Fibroblast of skin of abdomen (primary cell): ENCODE measurements around the gene RALGPS2.
"Not testable (repeated sequence)": the region's sequence is repeated elsewhere in the genome, so short reads cannot be mapped to it uniquely, and the experiment has no call there.

Experiments used
- DNase-seq: peaks from one replicate; pipeline ENCODE4 v3.0.0-alpha.2; 2013

The RALGPS2 gene

DNA sequence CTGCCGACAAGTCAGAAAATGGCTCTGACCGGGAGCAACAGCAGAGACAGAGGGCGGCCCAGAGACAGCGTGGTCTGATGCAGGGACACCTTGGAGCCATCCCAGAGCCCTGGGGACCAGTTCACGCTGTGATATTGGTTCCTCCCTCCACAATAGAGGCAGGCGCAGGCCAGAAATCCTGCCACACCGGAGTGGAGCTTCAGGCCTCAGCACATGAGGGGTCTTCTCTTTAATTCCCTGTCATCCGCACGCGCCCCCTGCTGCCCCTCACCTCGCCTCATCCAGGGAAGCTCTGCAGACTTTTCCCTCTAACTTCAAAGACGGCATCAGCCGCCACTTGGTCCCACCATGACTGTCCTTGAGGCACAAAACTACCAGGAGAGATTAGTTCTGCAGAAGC, 221.4 kb downstream of the RALGPS2 start:
- no peak for DNase-seq

DNA sequence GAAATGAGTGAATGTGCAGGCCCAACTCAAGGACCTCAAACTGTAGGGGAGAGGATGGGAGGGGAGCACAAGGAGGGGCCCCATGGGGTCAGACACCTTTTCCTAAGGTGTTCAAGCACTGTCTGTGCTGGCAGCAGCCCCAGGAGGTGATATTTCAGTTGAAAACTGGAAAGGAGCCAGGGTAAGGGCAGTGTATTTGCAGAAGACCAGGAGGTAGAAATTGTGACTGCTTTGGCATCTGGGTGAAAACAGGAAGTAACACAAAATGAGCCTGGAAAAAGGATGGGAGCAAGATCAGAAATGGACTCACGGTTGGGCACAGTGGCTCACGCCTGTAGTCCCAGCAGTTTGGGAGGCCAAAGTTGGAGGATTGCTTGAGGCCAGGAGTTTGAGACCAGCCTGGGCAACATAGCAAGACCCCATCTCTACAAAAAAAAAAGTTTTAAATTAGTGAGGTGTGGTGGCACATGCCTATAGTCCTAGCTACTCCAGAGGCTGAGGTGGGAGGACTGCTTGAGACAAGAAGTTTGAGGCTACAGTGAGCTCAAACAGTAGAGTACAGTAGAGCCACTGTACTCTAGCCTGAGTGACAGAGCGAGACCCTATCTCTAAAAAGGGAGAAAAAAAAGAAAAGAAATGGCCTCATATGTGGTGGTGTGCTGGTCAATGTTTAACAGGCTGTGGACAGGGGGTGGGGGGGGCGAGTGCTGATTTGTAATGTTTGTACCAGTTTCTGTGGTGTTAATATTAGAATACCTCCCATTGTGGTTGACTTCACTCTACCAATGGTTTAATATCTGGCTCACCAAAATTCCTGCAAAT, 222.0 kb downstream of the RALGPS2 start:
- no peak for DNase-seq

DNA sequence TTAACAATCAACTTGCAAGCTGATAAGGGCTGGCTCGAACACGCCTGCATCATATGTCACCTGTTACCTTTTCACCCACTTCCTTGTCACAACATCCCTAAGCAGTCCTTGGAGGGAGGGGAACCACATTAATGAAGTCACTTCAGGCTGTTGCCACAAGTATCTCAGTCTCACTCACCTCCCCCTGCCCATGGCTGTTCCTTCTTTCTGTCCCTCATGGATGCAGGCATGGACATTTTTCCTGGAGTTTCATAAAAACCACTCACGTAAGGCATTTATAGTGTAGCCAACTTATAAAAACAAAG, 222.6 kb downstream of the RALGPS2 start:
- no peak for DNase-seq

DNA sequence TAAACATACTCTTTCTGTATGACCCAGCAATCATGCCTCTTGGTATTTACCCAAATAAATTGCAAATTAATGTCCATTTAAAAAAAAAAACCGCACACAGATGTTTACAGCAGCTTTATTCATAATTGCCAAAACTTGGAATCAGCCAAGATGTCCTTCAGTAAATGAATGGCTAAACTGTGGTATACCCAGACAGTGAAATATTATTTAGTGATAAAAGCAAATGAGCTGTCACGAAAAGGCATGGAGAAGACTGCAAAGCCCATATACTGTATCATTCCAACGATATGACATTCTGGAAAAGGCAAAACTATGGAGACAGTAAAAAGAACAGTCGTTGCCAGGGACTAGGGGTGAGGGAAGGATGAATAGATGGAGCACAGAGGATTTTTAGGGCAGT, 223.6 kb downstream of the RALGPS2 start:
- DNase-seq = no peak

DNA sequence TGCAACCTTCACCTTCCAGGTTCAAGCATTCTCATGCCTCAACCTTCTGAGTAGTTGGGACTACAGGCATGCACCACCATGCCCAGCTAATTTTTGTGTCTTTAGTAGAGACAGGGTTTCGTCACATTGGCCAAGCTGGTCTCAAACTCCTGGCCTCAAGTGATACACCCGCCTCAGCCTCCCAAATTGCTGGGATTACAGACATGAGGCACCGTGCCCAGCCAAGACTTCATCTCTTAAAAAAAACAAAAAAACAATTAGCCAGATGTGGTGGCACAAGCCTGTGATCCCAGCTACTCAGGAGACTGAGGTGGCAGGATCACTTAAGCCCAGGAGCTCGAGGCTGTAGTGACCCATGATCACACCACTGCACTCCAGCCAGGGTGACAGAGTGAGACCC, 224.8 kb downstream of the RALGPS2 start:
- not testable (repeated sequence) for DNase-seq

DNA sequence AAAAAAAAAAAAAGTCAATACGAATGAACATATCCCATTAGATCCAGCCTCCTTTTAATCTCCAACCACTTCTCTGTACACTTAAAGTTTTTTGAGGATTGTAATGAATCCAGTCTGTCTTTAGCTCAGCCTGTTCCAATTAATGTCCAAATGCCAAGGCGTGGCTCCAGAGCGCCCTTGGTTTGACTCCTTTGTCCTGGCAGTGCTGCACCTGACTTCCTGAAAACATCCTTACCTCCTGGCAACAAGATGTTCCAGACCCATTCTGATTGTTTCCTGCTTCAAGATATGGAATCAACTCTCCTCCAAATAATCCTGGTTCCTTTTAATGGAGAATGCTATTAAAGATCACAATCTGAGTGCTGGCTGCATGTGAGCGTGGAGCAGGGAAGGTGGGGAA, 226.6 kb downstream of the RALGPS2 start:
- DNase-seq = no peak

DNA sequence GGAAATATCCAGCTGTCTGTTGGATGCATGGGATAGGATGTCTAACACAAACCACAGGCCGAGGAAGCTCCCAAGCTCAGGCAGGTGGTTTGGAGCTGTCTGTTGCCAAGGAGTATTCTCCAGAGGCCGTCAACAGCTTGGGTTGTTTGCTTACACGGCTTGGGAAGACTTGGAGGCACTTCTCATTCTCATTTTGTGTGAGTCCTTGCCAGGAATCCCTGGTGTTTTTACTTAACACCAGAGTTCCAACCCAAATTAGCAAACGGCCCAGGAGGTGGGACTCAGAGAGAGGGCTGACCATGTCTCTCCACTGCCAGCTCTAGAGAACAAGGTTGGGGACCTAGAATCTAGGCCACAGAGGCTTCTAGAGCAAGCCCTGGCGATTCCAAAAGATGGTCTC, 228.0 kb downstream of the RALGPS2 start:
- DNase-seq = peak; percentile 32

DNA sequence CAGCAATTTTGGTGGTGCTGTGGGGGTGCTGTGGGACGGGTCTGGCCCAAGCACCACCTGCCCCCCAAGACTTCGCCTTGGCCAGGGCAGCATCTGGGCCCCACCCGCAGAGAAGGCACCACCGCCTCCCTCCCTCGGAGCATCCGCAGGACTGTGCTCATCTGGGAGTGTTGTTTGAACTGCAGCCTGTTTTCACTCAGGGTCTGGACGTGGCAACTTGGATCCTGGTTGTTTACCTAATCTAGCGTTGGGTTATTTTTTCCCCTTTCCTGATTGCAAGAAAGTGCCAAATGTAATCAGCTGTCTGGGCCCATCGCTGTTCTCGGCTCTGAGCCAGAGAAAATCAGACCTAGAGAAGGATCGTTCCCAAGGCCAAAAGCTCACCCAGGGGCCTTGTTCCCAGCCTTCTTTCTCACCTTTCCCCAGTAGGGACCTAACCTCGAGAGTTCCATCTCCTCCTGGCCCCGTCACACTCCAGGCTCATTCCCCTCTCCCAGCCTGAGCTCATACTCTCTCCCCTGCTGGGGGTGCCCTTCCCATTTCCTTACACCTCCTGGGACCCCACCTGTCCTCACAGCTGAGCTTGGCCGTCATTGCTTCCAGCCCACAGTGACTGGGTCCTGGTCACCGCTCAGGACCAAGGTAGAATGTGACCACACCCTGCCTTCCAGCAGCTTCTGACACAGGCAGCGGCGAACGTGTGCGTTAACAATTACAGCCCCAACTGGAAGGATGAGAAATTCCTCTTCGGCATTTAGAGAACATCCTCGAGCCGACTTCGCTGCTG, 228.7 kb downstream of the RALGPS2 start:
- no peak for DNase-seq

DNA sequence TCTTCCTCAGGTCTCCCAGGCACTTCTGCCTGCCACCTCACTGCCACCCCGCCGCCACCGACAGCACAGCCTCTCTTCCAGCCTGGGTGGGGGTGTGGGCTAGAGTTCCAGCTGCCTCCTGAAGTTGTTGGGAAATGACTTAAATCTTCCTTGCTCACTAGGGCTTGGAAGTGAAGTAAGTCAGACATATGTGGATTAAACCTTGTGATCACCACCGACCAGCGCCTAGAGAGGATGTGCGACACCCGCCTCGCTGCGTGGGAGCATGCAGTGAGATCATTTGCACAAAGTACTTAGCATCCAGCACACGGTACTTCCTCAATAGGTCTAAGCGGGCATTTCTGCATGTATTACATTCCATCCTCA, 229.3 kb downstream of the RALGPS2 start:
- no peak for DNase-seq

DNA sequence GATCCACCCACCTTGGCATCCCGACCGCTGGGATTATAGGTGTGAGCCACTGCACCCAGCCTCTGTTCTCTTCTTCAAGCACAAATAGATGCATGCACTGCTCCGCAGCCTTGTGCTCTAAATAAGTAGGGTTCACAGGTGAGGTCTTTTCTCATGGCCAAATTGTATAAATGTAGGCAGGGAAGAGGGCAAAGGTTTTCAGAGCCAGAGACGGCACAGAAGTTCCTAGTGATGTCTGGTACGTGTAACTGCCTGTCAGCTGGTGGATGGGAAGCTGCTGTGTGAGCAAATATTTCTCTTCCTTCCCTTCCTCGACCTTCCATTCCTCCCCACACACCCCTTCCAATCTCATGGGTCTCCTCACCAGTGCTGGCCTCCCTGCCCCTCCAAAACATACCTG, 229.9 kb downstream of the RALGPS2 start:
- DNase-seq = no peak

DNA sequence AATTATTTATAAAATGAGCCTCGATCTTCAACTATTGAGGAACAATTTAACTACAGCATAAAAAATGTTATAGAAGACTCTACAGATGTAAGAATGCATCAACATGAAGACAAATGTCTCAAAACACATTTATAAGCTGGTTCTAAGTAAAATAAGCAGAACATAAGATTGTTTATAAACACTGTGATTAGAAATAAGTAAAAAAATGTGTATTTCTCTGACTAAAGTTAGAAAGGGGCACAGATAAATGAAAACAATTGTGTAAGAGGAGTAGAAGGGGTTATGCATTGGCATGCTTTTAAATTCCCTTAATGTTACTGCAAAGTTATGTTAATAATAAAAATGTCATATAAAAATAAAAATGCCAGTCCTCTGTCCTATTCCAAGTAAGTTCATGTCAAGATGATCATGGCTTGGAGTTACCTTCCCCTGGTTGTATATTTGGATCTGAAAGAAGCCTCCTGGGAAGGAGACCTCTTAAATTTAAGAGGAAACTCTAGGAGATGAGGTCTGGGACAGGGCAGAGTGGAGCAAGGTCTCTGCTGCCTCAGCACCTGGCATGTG, 230.4 kb downstream of the RALGPS2 start:
- DNase-seq = no peak

DNA sequence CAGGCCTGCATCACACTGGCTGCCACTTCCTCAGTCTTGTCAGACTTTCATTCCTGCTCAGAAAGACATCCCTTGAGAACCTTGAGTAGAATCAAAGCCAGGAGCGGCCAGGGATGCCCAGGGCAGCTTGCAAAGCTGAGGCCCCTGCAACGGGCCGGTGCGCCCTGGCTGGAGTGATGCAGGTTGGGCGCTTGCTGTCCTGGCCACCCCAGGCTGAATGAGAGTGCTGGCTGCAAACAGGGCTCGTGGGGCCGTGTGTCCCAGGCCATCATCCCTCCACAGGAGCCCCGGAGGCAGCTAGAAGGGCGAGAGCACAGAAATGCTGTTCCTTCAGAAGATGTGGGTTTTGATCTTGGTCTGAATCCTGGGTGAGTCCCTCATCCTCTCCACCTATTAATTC, 233.4 kb downstream of the RALGPS2 start:
- DNase-seq = no peak

DNA sequence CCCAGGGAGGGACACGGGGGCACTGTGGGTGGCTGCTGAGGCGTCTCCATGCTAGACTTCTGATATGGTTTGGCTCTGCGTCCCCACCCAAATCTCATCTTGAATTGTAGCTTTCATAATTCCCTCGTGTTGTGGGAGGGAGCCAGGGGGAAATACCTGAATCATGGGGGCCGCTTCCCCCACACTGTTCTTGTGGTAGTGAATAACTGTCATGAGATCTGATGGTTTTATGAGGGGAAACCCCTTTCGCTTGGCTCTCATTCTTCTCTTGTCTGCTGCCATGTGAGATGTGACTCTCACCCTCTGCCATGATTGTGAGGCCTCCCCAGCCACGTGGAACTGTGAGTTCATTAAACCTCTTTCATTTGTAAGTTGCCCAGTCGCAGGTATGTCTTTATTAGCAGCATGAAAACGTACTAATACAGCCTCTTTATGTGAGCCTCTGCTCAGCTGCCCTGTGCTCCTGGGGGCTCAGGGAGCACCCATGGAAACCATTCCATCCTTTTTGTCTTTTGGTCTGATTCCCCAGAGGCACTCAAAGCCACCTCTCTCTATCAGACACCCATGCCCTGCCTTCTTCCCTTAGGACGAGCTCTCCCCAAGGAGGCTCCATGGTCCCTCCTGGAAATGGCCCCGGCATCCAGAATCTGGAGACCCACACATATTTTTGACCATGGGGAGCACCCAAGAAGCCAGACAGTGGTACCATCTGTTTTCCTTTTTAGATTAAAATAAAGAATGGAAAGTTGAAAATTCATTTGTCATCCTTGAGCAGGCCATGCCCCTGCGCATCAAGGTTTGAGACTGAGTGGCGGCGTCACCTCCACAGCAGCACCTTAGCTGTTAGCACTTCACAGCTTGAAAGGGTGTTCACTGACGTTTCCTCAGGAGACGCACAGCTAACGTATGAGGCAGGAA, 234.8 kb downstream of the RALGPS2 start:
- DNase-seq = no peak

DNA sequence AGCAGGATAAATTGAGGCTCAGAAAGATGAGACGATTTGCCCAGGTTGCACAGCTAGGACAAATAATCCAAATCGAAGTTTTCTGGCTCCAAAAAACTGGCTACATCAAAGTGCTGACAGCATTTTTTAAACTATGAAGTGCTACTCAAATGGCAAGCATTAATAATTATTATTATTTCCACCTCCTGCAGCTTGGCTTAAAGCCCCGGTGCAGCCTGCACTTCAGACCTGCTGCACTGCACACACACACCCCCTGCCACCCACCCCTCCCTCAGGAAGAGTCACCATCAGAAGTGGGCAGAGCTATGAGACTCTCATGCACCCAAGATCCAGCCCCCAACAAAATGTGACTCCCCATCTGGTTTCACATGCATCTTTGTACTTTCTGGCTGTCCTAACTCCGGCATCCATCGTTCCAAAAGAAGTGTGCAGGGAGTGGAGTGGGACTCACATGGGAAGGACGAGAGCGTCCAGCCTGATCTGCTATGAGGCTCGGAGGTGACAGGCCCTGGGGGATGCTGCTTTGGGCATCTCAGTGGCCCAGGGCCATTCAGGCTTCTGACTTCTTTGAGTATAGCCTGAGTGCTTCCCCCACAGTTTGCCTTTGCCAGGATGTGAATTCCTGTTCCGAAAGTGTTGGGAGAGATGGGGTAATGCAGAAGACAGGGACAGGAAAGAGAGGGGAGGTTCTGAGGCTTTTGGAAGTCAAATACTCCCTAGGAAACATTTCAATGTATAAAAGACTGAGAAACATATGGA, 235.6 kb downstream of the RALGPS2 start:
- peak; percentile 22 for DNase-seq

DNA sequence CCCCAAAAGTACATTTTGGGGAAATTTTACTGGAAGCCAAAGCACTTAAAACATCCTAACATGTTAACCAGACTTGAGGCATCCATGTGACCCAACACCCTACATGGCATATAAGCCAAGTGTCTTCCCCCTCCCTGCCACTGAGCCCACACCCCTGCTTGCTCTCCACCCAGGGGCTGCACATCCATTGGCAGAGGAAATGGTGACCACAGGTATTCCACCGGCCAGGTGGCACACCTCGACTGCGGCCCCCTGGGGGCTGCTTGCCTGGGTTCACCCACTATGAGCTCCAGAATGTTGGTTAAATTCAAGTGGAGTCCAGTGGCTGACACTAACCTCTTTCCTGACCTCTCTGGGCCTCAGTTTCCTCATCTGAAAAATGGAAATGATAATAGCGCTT, 236.3 kb downstream of the RALGPS2 start:
- DNase-seq = no peak

DNA sequence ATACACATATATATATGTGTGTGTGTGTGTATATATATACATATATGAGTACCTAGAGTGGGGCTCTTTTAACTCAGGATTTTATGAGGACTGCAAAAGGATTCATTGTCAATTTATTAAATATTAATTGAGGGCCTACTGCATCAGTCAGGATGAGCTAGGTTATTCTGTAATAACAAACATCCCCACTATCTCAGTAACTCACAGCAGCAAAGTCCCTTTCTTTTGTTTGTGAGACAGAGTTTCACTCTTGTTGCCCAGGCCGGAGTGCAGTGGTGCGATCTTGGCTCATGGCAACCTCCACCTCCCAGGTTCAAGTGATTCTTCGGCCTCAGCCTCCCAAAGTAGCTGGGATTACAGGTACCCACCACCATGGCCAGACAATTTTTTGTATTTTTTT, 236.8 kb downstream of the RALGPS2 start:
- no peak for DNase-seq

DNA sequence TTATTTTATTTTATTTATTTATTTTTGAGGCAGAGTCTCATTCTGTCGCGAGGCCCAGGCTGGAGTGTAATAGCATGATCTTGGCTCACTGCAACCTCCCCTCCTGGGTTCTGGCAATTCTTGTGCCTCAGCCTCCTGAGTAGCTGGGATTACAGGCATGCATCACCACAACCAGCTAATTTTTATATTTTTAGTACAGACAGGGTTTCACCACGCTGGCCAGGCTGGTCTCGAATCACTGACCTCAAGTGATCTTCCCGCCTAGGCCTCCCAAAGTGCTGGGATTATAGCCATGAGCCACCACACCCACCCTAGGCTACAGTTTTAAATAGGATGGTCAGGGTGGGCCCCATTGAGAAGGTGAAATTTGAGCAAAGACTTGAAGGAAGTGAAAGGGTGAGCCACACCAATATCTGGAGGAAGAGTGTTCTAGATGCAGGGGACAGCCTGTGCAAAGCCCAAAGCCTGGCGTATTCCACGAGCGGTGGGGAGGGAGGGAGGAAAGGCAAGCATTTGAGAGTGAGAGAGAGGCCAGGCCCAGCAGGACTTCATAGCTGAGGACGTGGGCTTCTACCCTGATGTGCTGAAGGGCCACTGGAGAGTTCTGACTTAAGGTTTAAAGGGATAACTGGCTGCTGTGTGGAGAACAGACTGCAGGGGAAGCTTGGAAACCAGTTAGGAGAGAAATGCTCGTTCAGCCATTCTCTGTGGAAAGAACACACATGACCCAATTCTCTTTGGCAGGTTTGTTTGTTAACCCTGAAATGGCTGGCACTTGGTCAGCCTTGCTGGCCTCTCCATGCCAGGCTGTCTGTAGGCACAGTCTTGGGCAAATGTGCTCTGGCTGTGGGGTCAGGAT, 238.0 kb downstream of the RALGPS2 start:
- no peak for DNase-seq

DNA sequence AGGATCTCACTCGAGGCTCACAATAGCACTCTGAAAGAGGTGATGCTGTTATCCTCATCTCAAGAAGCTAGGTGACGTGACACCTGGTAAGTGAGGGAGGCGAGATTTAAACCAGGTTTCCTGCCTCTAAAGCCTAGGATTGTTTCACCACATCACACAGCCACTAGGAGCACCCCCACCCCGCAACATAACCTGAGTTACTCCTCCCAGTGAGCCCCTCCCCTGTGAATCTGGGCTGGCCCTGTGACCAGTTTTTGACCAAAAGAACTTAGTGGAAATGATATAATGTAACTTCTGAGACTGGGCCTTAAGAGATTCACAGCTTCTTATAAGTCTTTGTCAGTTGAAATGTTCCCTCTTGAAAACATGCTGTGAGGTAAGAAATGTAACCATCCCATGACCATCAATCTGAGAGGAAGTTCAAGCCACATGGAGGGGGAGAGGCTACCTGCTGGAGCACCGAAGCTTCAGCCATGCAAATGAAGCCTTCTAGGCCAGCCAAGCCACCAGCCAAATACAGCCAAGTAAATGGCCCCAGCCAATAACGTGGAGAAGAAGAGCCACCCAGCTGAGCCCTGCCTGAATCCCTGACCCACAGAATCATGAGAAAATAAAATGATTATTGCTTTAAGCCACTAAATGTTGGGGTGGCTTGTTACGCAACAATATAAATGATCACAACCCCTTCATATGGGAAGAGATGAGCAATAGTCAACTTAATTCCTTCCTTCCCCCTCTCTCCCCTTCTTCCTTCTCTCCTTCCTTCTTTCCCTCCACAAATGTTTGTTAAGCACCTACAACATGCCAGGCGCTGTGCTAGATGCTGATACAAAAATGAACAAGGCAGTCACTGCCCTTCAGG, 239.7 kb downstream of the RALGPS2 start:
- DNase-seq = no peak

DNA sequence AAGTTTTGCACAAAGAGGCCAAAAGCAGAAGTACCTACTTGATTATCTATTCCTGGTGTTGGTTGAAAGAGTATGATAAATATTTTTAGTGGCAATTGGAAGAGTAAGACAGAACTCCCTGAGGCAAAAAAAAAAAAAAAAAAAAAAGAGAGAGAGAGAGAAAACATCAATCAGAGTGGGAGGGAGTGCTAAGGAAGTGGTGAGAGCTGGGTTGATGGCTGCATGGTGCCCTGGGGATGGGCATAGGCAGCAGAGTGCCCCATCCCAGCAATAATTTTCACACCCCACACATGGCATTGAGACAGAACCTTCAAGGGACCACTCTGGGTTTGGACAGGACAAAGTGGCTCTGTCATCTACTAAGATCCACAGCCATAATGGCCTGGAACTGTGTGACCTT, 241.3 kb downstream of the RALGPS2 start:
- no peak for DNase-seq
